Uterus (tissue), 2 donors: ENCODE measurements around the gene MRGPRE.

ENCODE experiments used
- CTCF ChIP-seq, 4 experiments: fragments of 200-600 bp in 2 of 4; fragments of 450-650 bp in 2 of 4; sonication (generic) in 2 of 4; IDR thresholded peaks; one replicate each; pipeline ENCODE4 v1.5.1; 2016 to 2019; ENCODE audit warnings: antibody characterized with exemption in 4 of 4, mild to moderate bottlenecking in 2 of 4, moderate library complexity in 1 of 4
- POLR2A ChIP-seq, 2 donors: fragments of 450-650 bp; IDR thresholded peaks; one replicate each; pipeline ENCODE4 v1.6.1; 2016; ENCODE audit warnings: antibody characterized with exemption in 2 of 2, mild to moderate bottlenecking in 1 of 2, moderate library complexity in 1 of 2

GRCh38 chr11:3218483-3219280 lies 13.5 kb downstream of the MRGPRE start, which contains the start of gene MRGPRG:
- TF ChIP-seq CTCF (IDR thresholded peaks at IDR 0.05) (no peak), POLR2A (IDR thresholded peaks at IDR 0.05) (no peak)
